ENCODE measurements around the gene SERPING1.

Gene SERPING1

GRCh38 chr11:57596266-57596885, 1.1 kb upstream of the SERPING1 start:
- no peaks in the 10 kb centered on the region for H3K4me1 ChIP-seq
- no peak overlapping the region for H3K4me3 ChIP-seq (ENCODE audit: low read depth, low read length)
- no peak overlapping the region for H2AFZ ChIP-seq
- H3K9me3 ChIP-seq (ENCODE audit: control insufficient read depth, low read length) = no peaks in the 10 kb centered on the region
- no peak overlapping the region for H3K4me2 ChIP-seq (ENCODE audit: low read length)
- no peak overlapping the region for H3K27ac ChIP-seq
- H3K27me3 ChIP-seq (ENCODE audit: control insufficient read depth, insufficient read depth, low read length) = no peaks in the 10 kb centered on the region
- no peaks in the 10 kb centered on the region for H3K79me2 ChIP-seq
- H3K36me3 ChIP-seq (ENCODE audit: control insufficient read depth, insufficient read depth, low read length) = no peaks in the 10 kb centered on the region
- H3K9ac ChIP-seq = no peak overlapping the region
- TF ChIP-seq CTCF (IDR thresholded peaks at IDR 0.05) = no peak

GRCh38 chr11:57597916-57598830, 688 bp downstream of the SERPING1 start:
- Histone ChIP-seq H3K36me3 (ENCODE audit: control insufficient read depth, insufficient read depth, low read length) (no peaks in the 10 kb centered on the region), H3K4me3 (ENCODE audit: low read depth, low read length) (peak overlapping the region; percentile 44), H3K27me3 (ENCODE audit: control insufficient read depth, insufficient read depth, low read length) (no peaks in the 10 kb centered on the region), H3K9me3 (ENCODE audit: control insufficient read depth, low read length) (no peaks in the 10 kb centered on the region), H3K9ac (no peak overlapping the region), H3K4me2 (ENCODE audit: low read length) (peak overlapping the region; percentile 65), H3K79me2 (no peaks in the 10 kb centered on the region), H3K4me1 (no peaks in the 10 kb centered on the region), H3K27ac (peak overlapping the region; percentile 75), H2AFZ (peak overlapping the region; percentile 90)
- no peak for TF ChIP-seq CTCF (IDR thresholded peaks at IDR 0.05)

- no peaks in the 10 kb centered on the region for H3K4me1 ChIP-seq
- peak overlapping the region; percentile 65 for H3K4me2 ChIP-seq (ENCODE audit: low read length)
- H3K27ac ChIP-seq = no peak overlapping the region
- peak overlapping the region; percentile 44 for H3K4me3 ChIP-seq (ENCODE audit: low read depth, low read length)
- H3K9me3 ChIP-seq (ENCODE audit: control insufficient read depth, low read length) = no peaks in the 10 kb centered on the region
- no peaks in the 10 kb centered on the region for H3K27me3 ChIP-seq (ENCODE audit: control insufficient read depth, insufficient read depth, low read length)
- H3K9ac ChIP-seq = no peak overlapping the region
- no peaks in the 10 kb centered on the region for H3K36me3 ChIP-seq (ENCODE audit: control insufficient read depth, insufficient read depth, low read length)
- TF ChIP-seq CTCF (IDR thresholded peaks at IDR 0.05) = no peak
- H3K79me2 ChIP-seq = no peaks in the 10 kb centered on the region
- peak overlapping the region; percentile 90 for H2AFZ ChIP-seq
These were observed 1.3 kb downstream of the SERPING1 start for GRCh38 chr11:57598831-57599155.

GRCh38 chr11:57599381-57599780, 1.9 kb downstream of the SERPING1 start:
- Histone ChIP-seq H3K4me3 (ENCODE audit: low read depth, low read length) (no peak overlapping the region), H3K27me3 (ENCODE audit: control insufficient read depth, insufficient read depth, low read length) (no peaks in the 10 kb centered on the region), H3K9me3 (ENCODE audit: control insufficient read depth, low read length) (no peaks in the 10 kb centered on the region), H3K9ac (no peak overlapping the region), H3K36me3 (ENCODE audit: control insufficient read depth, insufficient read depth, low read length) (no peaks in the 10 kb centered on the region), H3K27ac (no peak overlapping the region), H3K4me2 (ENCODE audit: low read length) (no peak overlapping the region), H3K4me1 (no peaks in the 10 kb centered on the region), H3K79me2 (no peaks in the 10 kb centered on the region), H2AFZ (no peak overlapping the region)
- no peak for TF ChIP-seq CTCF (IDR thresholded peaks at IDR 0.05)
